Stimulated activated CD8-positive, alpha-beta memory T cell treated with anti-CD3 and anti-CD28 coated beads, Interleukin-2, amount 100 ng/mL, for 48 hours (primary cell): ENCODE results near the gene KIF1B.

Experiments used
- DNase-seq, 2 donors: peaks; one replicate each; pipeline ENCODE4 v3.0.0-alpha.2; 2020; ENCODE audit warnings: low read depth in 2 of 2

The KIF1B gene

GRCh38 chr1:10209905-10210810, at the start of gene KIF1B:
Gene KIF1B, plus strand, starts transcription at chr1:10210570. Its CDS starts 21,759 bp downstream, at chr1:10232329.
- peak; percentile 94 to 97 for DNase-seq

- no peak for DNase-seq
Observed at GRCh38 chr1:10160907-10161490, 49.4 kb upstream of the KIF1B start.

- no peak for DNase-seq
Observed at GRCh38 chr1:10161541-10162290, 48.7 kb upstream of the KIF1B start.

GRCh38 chr1:10168912-10169514, 41.4 kb upstream of the KIF1B start:
- no peak for DNase-seq

GRCh38 chr1:10170239-10170574, 40.2 kb upstream of the KIF1B start:
- DNase-seq: no peak

- no peak for DNase-seq
Observed at GRCh38 chr1:10171105-10171767, 39.1 kb upstream of the KIF1B start.

- no peak for DNase-seq
Observed at GRCh38 chr1:10171995-10172669, 38.2 kb upstream of the KIF1B start.

GRCh38 chr1:10173582-10173981, 36.8 kb upstream of the KIF1B start:
- peak in 1 of 2 donors; percentile 19 for DNase-seq

GRCh38 chr1:10177876-10178275, 32.5 kb upstream of the KIF1B start:
- no peak for DNase-seq

- no peak for DNase-seq
Observed at GRCh38 chr1:10178597-10179405, 31.6 kb upstream of the KIF1B start.

- DNase-seq: no peak
Observed at GRCh38 chr1:10179406-10180091, 30.8 kb upstream of the KIF1B start.

GRCh38 chr1:10181154-10181553, 29.2 kb upstream of the KIF1B start:
- no peak for DNase-seq

- DNase-seq: no peak
Observed at GRCh38 chr1:10185759-10186158, 24.6 kb upstream of the KIF1B start.

- no peak for DNase-seq
Observed at GRCh38 chr1:10186331-10187025, 23.9 kb upstream of the KIF1B start.

- DNase-seq: no peak
Observed at GRCh38 chr1:10187026-10187334, 23.4 kb upstream of the KIF1B start.

- no peak for DNase-seq
Observed at GRCh38 chr1:10188133-10188650, 22.2 kb upstream of the KIF1B start.

- DNase-seq: no peak
Observed at GRCh38 chr1:10189659-10190058, 20.7 kb upstream of the KIF1B start.

GRCh38 chr1:10192263-10192662, 18.1 kb upstream of the KIF1B start:
- DNase-seq: no peak

- no peak for DNase-seq
Observed at GRCh38 chr1:10193288-10193687, 17.1 kb upstream of the KIF1B start.
